BE2C (cell line): ENCODE data around the gene SEL1L3.

Source experiments
- DNase-seq: peaks from one replicate; pipeline ENCODE4 v3.0.0-alpha.2; 2020
- H3K27me3 ChIP-seq: fragments of 250-450 bp; sonication (Bioruptor Pico); 2 replicates; pipeline ENCODE4 v1.5.1; 2020; ENCODE audit warnings: mild to moderate bottlenecking
- H3K36me3 ChIP-seq: fragments of 250-450 bp; sonication (Bioruptor Pico); 2 replicates; pipeline ENCODE4 v1.5.1; 2020; ENCODE audit warnings: mild to moderate bottlenecking
- H3K4me1 ChIP-seq: fragments of 250-450 bp; sonication (Bioruptor Pico); 2 replicates; pipeline ENCODE4 v1.5.1; 2020
- H3K4me3 ChIP-seq: 2 replicates; pipeline ENCODE4 v1.5.1; 2011; ENCODE audit warnings: low read depth, low read length
- H3K9me3 ChIP-seq: fragments of 250-450 bp; sonication (Bioruptor Pico); 2 replicates; pipeline ENCODE4 v1.5.1; 2020
- CTCF ChIP-seq: IDR thresholded peaks from 2 replicates; pipeline ENCODE4 v1.5.1; 2012; ENCODE audit warnings: mild to moderate bottlenecking, low read depth, low read length

The SEL1L3 gene

GRCh38 chr4:25903900-25904747, 41.3 kb upstream of the SEL1L3 start:
- no peaks in the 10 kb centered on the region for H3K4me1 ChIP-seq
- H3K27me3 ChIP-seq, result no peaks in the 10 kb centered on the region
- DNase-seq, result no peak
- H3K4me3 ChIP-seq, result no peak overlapping the region
- TF ChIP-seq CTCF, result no peak
- no peaks in the 10 kb centered on the region for H3K36me3 ChIP-seq
- H3K9me3 ChIP-seq, result no peaks in the 10 kb centered on the region

- H3K4me3 ChIP-seq, result no peak overlapping the region
- DNase-seq, result no peak
- no peaks in the 10 kb centered on the region for H3K36me3 ChIP-seq
- no peaks in the 10 kb centered on the region for H3K4me1 ChIP-seq
- no peaks in the 10 kb centered on the region for H3K9me3 ChIP-seq
- no peak for TF ChIP-seq CTCF
- no peaks in the 10 kb centered on the region for H3K27me3 ChIP-seq
Observed at GRCh38 chr4:25901030-25901430, 38.2 kb upstream of the SEL1L3 start.

- H3K4me3 ChIP-seq, result no peak overlapping the region
- no peak for DNase-seq
- no peaks in the 10 kb centered on the region for H3K36me3 ChIP-seq
- no peaks in the 10 kb centered on the region for H3K27me3 ChIP-seq
- H3K4me1 ChIP-seq, result no peaks in the 10 kb centered on the region
- TF ChIP-seq CTCF, result no peak
- H3K9me3 ChIP-seq, result no peaks in the 10 kb centered on the region; the same call in 1 of the 2 replicates
Observed at GRCh38 chr4:25900310-25900709, 37.5 kb upstream of the SEL1L3 start.

- Histone ChIP-seq H3K4me3 (no peak overlapping the region), H3K9me3 (no peaks in the 10 kb centered on the region; the same call in 1 of the 2 replicates), H3K4me1 (peaks cover 3% of the 10 kb centered on the region; the same call in 1 of the 2 replicates), H3K27me3 (no peaks in the 10 kb centered on the region), H3K36me3 (no peaks in the 10 kb centered on the region)
- no peak for TF ChIP-seq CTCF
- DNase-seq, result no peak
Observed at GRCh38 chr4:25896776-25897539, 34.2 kb upstream of the SEL1L3 start.

GRCh38 chr4:25892796-25893195, 30.0 kb upstream of the SEL1L3 start:
- no peaks in the 10 kb centered on the region; the same call in 1 of the 2 replicates for H3K9me3 ChIP-seq
- TF ChIP-seq CTCF, result no peak
- H3K4me1 ChIP-seq, result peaks cover 3% of the 10 kb centered on the region; the same call in 1 of the 2 replicates
- no peaks in the 10 kb centered on the region for H3K27me3 ChIP-seq
- DNase-seq, result no peak
- H3K36me3 ChIP-seq, result no peaks in the 10 kb centered on the region
- H3K4me3 ChIP-seq, result no peak overlapping the region
